ENCODE data around the gene SERPINE3.

Gene SERPINE3

DNA sequence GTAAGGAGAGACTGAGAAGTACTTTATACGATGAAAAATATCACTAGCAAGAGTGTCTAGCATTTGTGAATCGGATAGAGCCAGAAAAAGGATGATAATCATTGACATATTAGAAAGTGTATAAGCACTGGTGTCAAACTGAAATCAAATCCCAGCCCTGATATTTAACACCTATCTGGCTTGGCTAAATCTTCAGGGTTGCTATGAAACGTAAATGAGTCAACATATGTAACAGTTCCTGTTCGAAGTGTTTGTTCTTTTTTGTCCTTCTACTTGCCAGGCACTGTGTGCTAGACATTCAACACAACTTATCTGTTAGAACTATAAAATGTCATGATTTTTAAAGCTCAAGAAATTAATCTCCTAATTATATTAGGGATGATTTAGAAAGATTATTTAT is 40.8 kb downstream of the SERPINE3 start:
- Histone ChIP-seq H3K9ac (ENCODE audit: insufficient read length) (no peak overlapping the region), H3K27ac (no peak overlapping the region; the same call in 1 of the 2 replicates), H3K36me3 (ENCODE audit: insufficient read depth, low read length) (peaks cover 90% of the 10 kb centered on the region), H3K4me3 (no peak overlapping the region), H3K9me3 (ENCODE audit: low read depth, low read length) (no peaks in the 10 kb centered on the region)
- DNase-seq (ENCODE audit: low read depth, low spot score), result no peak
- TF ChIP-seq FOXP2 (optimal IDR thresholded peaks at IDR 0.05; ENCODE audit: control extremely low read depth, extremely low read length, insufficient read depth), result no peak
- TF ChIP-seq EZH2 (IDR thresholded peaks at IDR 0.05), result no peak
- no peak for TF ChIP-seq POLR2AphosphoS5 (IDR thresholded peaks at IDR 0.05; ENCODE audit: borderline replicate concordance, low read depth, low read length)

DNA sequence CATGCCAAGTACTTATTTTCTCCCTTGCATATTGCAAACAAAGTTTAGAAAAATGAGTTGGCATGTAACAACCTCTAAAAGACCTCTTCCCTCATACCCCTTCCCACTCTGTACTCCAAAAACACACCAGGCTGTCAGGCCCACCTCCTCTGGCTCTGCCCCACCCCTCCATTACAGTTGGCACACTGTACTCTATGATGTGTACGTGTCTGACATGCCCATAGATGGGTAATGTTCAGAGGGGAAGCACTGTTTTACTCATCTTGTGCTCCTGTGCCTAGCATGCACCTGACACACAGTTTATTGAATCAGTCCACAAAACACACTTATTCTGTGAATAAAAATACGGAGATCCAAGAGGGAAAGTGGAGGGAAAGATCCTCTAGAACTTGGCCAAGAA is 45.6 kb downstream of the SERPINE3 start:
- no peak for DNase-seq (ENCODE audit: low read depth, low spot score)
- Histone ChIP-seq H3K9ac (ENCODE audit: insufficient read length) (no peak overlapping the region), H3K27ac (no peak overlapping the region), H3K9me3 (ENCODE audit: low read depth, low read length) (no peaks in the 10 kb centered on the region), H3K36me3 (ENCODE audit: insufficient read depth, low read length) (peaks cover 81% of the 10 kb centered on the region), H3K4me3 (no peak overlapping the region)
- no peak for TF ChIP-seq FOXP2 (optimal IDR thresholded peaks at IDR 0.05; ENCODE audit: control extremely low read depth, extremely low read length, insufficient read depth)
- no peak for TF ChIP-seq EZH2 (IDR thresholded peaks at IDR 0.05)
- TF ChIP-seq POLR2AphosphoS5 (IDR thresholded peaks at IDR 0.05; ENCODE audit: borderline replicate concordance, low read depth, low read length), result no peak

DNA sequence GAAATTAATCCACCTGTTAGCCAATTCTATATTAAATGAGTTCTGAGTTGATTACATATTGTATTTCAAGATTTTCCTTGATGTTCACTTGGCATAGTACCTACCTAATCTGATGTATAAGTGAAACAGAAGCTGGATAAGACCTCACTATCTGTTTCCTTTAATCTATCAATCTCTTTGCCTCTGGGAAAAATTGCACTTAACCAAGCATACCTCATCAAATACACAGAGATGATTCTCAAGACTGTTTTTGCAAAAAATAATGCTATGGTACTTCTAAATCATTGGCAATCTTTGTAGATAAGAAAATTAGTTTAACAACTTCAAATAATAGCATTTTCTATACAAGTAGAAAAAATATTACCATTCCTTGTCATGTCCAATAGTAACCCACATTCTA is 55.2 kb downstream of the SERPINE3 start:
- H3K9me3 ChIP-seq (ENCODE audit: low read depth, low read length), result no peaks in the 10 kb centered on the region; the same call in 1 of the 2 replicates
- no peak for DNase-seq (ENCODE audit: low read depth, low spot score)

DNA sequence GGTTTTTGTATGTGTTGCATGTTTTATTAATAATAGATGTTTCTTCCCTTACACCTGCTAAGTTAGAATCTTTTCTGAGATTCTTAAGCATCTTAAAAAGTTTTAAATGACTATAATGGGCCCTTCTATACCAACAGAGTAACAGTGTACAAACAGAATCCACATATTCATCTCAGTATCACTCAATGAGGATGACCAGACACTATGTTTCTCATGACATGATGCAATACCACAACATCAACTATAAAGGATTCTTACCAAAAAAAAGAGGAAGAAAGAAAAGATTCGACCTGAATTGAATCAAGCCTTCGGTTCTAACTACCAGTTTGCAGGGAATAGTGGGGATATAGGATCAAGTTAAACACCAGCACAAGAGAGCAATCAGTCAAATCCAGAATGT is 56.9 kb downstream of the SERPINE3 start:
- Histone ChIP-seq H3K36me3 (ENCODE audit: insufficient read depth, low read length) (peaks cover 66% of the 10 kb centered on the region), H3K27ac (peak overlapping the region; percentile 81), H3K9me3 (ENCODE audit: low read depth, low read length) (no peaks in the 10 kb centered on the region; the same call in none of the 2 replicates), H3K4me3 (no peak overlapping the region), H3K9ac (ENCODE audit: insufficient read length) (no peak overlapping the region)
- no peak for TF ChIP-seq FOXP2 (optimal IDR thresholded peaks at IDR 0.05; ENCODE audit: control extremely low read depth, extremely low read length, insufficient read depth)
- TF ChIP-seq EZH2 (IDR thresholded peaks at IDR 0.05), result no peak
- no peak for TF ChIP-seq POLR2AphosphoS5 (IDR thresholded peaks at IDR 0.05; ENCODE audit: borderline replicate concordance, low read depth, low read length)
- no peak for DNase-seq (ENCODE audit: low read depth, low spot score)

More for the DNA sequence above, 55.2 kb downstream of the SERPINE3 start:
- TF ChIP-seq EZH2 (IDR thresholded peaks at IDR 0.05), result no peak
- no peak for TF ChIP-seq FOXP2 (optimal IDR thresholded peaks at IDR 0.05; ENCODE audit: control extremely low read depth, extremely low read length, insufficient read depth)
- TF ChIP-seq POLR2AphosphoS5 (IDR thresholded peaks at IDR 0.05; ENCODE audit: borderline replicate concordance, low read depth, low read length), result no peak
- Histone ChIP-seq H3K9ac (ENCODE audit: insufficient read length) (no peak overlapping the region), H3K36me3 (ENCODE audit: insufficient read depth, low read length) (peaks cover 55% of the 10 kb centered on the region), H3K4me3 (no peak overlapping the region), H3K27ac (no peak overlapping the region)

DNA sequence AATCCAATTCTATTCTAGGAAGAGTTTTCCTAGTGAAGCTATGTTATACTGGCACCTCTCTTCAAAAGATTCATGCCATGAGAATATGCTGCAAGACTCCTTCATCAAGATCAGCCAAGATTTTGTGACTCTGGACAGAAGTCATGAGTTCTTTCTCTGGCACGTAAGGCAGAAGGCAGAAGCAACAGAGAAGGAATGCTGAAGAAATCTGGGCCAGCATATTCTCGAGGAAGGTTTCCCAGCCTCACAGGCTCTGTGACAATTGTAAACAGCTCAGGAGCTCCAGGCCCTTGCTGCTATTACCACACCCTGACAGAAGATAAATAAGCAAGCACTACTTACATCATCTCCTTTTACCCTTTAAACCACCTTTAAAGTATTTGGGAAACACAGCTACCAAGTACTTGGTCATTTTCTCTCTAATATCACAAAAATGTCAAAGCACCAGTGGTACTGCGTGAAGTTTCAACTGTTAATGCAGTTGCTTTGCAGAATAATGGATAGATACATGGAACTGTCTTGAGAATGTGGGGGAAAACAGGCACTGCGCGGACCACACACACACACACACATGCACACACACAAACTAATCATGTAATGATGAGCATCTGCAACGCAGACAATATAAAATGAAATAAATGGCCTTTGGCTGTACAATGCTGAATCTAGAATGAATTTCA is 57.9 kb downstream of the SERPINE3 start:
- TF ChIP-seq FOXP2 (optimal IDR thresholded peaks at IDR 0.05; ENCODE audit: control extremely low read depth, extremely low read length, insufficient read depth), result no peak
- no peak for TF ChIP-seq EZH2 (IDR thresholded peaks at IDR 0.05)
- TF ChIP-seq POLR2AphosphoS5 (IDR thresholded peaks at IDR 0.05; ENCODE audit: borderline replicate concordance, low read depth, low read length), result no peak
- DNase-seq (ENCODE audit: low read depth, low spot score), result no peak
- H3K36me3 ChIP-seq (ENCODE audit: insufficient read depth, low read length), result peaks cover 74% of the 10 kb centered on the region
- no peaks in the 10 kb centered on the region; the same call in none of the 2 replicates for H3K9me3 ChIP-seq (ENCODE audit: low read depth, low read length)
- H3K27ac ChIP-seq, result peak overlapping the region; percentile 81
- no peak overlapping the region for H3K4me3 ChIP-seq
- H3K9ac ChIP-seq (ENCODE audit: insufficient read length), result no peak overlapping the region

DNA sequence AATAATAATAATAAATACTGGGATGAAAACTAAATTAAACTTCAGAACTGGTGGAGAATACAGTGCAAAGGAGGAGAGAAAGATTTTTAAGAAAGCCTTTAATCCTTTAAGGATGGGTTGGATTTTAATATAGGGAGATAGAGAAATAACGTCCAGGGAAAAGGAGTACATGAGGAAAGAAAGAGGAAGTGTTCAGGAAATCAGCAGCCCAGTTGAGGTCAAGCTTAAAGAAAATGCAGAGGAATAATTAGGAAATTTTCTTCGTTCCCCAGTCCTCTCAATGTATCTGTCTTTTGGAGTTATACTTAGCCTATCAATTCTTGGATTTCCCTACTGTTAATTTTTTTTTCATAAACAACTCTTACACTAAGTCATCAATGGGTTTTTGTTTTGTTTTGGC is 65.7 kb downstream of the SERPINE3 start:
- TF ChIP-seq POLR2AphosphoS5 (IDR thresholded peaks at IDR 0.05; ENCODE audit: borderline replicate concordance, low read depth, low read length), result no peak
- TF ChIP-seq EZH2 (IDR thresholded peaks at IDR 0.05), result no peak
- TF ChIP-seq FOXP2 (optimal IDR thresholded peaks at IDR 0.05; ENCODE audit: control extremely low read depth, extremely low read length, insufficient read depth), result no peak
- no peak for DNase-seq (ENCODE audit: low read depth, low spot score)
- peak overlapping the region; percentile 49; the same call in 1 of the 2 replicates for H3K27ac ChIP-seq
- H3K36me3 ChIP-seq (ENCODE audit: insufficient read depth, low read length), result peaks cover 89% of the 10 kb centered on the region
- H3K9me3 ChIP-seq (ENCODE audit: low read depth, low read length), result no peaks in the 10 kb centered on the region; the same call in 1 of the 2 replicates
- no peak overlapping the region for H3K9ac ChIP-seq (ENCODE audit: insufficient read length)
- no peak overlapping the region for H3K4me3 ChIP-seq

DNA sequence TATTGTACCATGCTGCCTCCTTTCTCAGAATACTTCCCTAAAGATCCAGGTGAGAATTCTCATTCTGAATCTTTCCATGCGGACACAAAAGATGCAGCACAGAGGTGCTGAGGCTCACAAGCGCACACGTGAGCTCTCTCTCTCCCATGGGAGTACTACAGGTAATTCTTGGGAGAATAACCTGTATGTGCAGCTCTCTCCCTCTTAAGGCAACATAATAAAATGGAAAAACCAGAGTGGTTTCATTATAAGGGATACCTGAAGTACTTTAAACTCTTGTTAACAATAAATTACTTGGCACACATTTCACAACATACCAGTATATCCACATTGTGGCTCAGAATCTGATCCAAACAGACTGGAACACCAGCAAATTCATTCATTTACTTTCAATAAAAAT is 72.9 kb downstream of the SERPINE3 start:
- Histone ChIP-seq H3K27ac (no peak overlapping the region; the same call in 1 of the 2 replicates), H3K9ac (ENCODE audit: insufficient read length) (no peak overlapping the region), H3K9me3 (ENCODE audit: low read depth, low read length) (peaks cover 10% of the 10 kb centered on the region; the same call in 1 of the 2 replicates), H3K4me3 (no peak overlapping the region), H3K36me3 (ENCODE audit: insufficient read depth, low read length) (peaks cover 90% of the 10 kb centered on the region)
- no peak for TF ChIP-seq POLR2AphosphoS5 (IDR thresholded peaks at IDR 0.05; ENCODE audit: borderline replicate concordance, low read depth, low read length)
- TF ChIP-seq EZH2 (IDR thresholded peaks at IDR 0.05), result no peak
- no peak for TF ChIP-seq FOXP2 (optimal IDR thresholded peaks at IDR 0.05; ENCODE audit: control extremely low read depth, extremely low read length, insufficient read depth)
- DNase-seq (ENCODE audit: low read depth, low spot score), result no peak

Data from SK-N-MC (cell line).